K562 (cell line): ENCODE data around the gene VWA3A. TPM values are rescaled to one million over a fixed set of nuclear protein-coding genes. Genes with fewer than 3 reads are reported as not detected.
A peak's percentile ranks its signal among the peaks of the same experiment; 100 is the strongest.

Experiments used
- ATAC-seq: fragments of 200-7000 bp; cut with Tn5 transposase; 3 replicates; pipeline ENCODE4 v1.9.1; 2020; ENCODE audit warnings: moderate library complexity
- BruUV-seq: library from RNA; stranded (reverse); fragments of 400-500 nt; replicated peaks from 2 replicates; lab custom pipeline; 2021; lab: Mats Ljungman, UMichigan
- CTCF ChIA-PET: fragments of 300-600 bp; formaldehyde crosslinking; extraction: SDS; loops from one replicate; lab custom pipeline; 2021; ENCODE audit warnings: low intra/inter-chr PET ratio; lab: Yijun Ruan, JAX
- POLR2A ChIA-PET: fragments of 300-600, 350-650 bp; sonication (Branson Sonifier 250); formaldehyde crosslinking; extraction: SDS; loops from one replicate; lab custom pipeline; 2021; ENCODE audit warnings: antibody characterized with exemption, inconsistent platforms; lab: Yijun Ruan, JAX
- DNase-seq, 4 experiments: peaks; one replicate each; pipeline versions ENCODE4 v3.0.0 to v3.0.0-alpha.2; 2011 to 2018; ENCODE audit warnings: low spot score in 3 of 4, mixed read lengths in 3 of 4; ENCODE audit errors: extremely low read depth in 1 of 4
- FAIRE-seq: peaks from 2 replicates; lab custom pipeline; 2011; peaks lifted over from hg19 to GRCh38; lab: Jason Lieb, UNC
- H2AFZ ChIP-seq: 2 replicates; pipeline ENCODE4 v1.6.0; 2011; ENCODE audit warnings: low read depth, low read length, control low read depth, inconsistent platforms
- H3K27ac ChIP-seq: fragments of 200-600 bp; 3 replicates; pipeline ENCODE4 v1.8.0; 2011; ENCODE audit warnings: low read depth, mild to moderate bottlenecking, control low read depth, inconsistent platforms, low read length, moderate library complexity, mixed read lengths; ENCODE audit errors: extremely low read depth
- H3K27me3 ChIP-seq, 2 experiments: fragments of 300-600 bp in 1 of 2; 2 replicates in 1 of 2; 3 replicates in 1 of 2; pipeline versions ENCODE4 v1.6.0 to v1.8.0; 2011; ENCODE audit warnings: inconsistent platforms in 2 of 2, low read length in 2 of 2, mild to moderate bottlenecking in 1 of 2, mixed read lengths in 1 of 2, moderate library complexity in 1 of 2; ENCODE audit not compliant: control insufficient read depth in 2 of 2, insufficient read depth in 2 of 2
- H3K36me3 ChIP-seq: fragments of 300-600 bp; 3 replicates; pipeline ENCODE4 v1.8.0; 2011; ENCODE audit warnings: mild to moderate bottlenecking, low read length, inconsistent platforms; ENCODE audit not compliant: control insufficient read depth, insufficient read depth
- H3K4me1 ChIP-seq, 2 experiments: fragments of 200-600 bp in 1 of 2; replicated peaks in 1 of 2; 2 replicates in 1 of 2; 3 replicates in 1 of 2; pipeline versions ENCODE4 v1.5.1 to v1.8.0; 2011; ENCODE audit warnings: inconsistent platforms in 2 of 2, low read length in 2 of 2, mild to moderate bottlenecking in 1 of 2, mixed read lengths in 1 of 2, moderate library complexity in 1 of 2; ENCODE audit not compliant: control insufficient read depth in 2 of 2, insufficient read depth in 2 of 2
- H3K4me2 ChIP-seq: 2 replicates; pipeline ENCODE4 v1.6.1; 2011; ENCODE audit warnings: low read length, control low read depth, inconsistent platforms, mixed read lengths; ENCODE audit not compliant: insufficient read depth
- H3K4me3 ChIP-seq: fragments of 200-600 bp; sonication (generic), shearing (Covaris generic); 2 replicates; pipeline ENCODE4 v1.5.1; 2016; ENCODE audit warnings: control low read depth, inconsistent platforms
- H3K79me2 ChIP-seq: fragments of 200-600 bp; 3 replicates; pipeline ENCODE4 v1.8.0; 2011; ENCODE audit warnings: low read length, inconsistent platforms; ENCODE audit not compliant: control insufficient read depth, insufficient read depth
- H3K9ac ChIP-seq, 2 experiments: 2 replicates each; pipeline versions ENCODE4 v1.6.0 to v1.6.1; 2011; ENCODE audit warnings: low read depth in 2 of 2, low read length in 2 of 2, control low read depth in 1 of 2, inconsistent platforms in 1 of 2, mild to moderate bottlenecking in 1 of 2, mixed read lengths in 1 of 2; ENCODE audit not compliant: insufficient read depth in 1 of 2
- H3K9me1 ChIP-seq: one replicate; pipeline ENCODE4 v1.6.0; 2011; ENCODE audit warnings: inconsistent platforms, mild to moderate bottlenecking, low read length, moderate library complexity; ENCODE audit not compliant: control insufficient read depth, insufficient read depth
- H3K9me3 ChIP-seq: replicated peaks from 2 replicates; pipeline ENCODE4 v1.5.1; 2011; ENCODE audit warnings: low read depth, low read length, inconsistent platforms; ENCODE audit not compliant: control insufficient read depth, insufficient read depth
- H4K20me1 ChIP-seq: replicated peaks from 2 replicates; pipeline ENCODE4 v1.6.1; 2011; ENCODE audit warnings: low read length, inconsistent platforms, mixed read lengths; ENCODE audit not compliant: control insufficient read depth, insufficient read depth
- ARID3B ChIP-seq: fragments of 250-450 bp; sonication (Bioruptor Pico); IDR thresholded peaks from 2 replicates; pipeline ENCODE4 v1.4.0; 2020; ENCODE audit warnings: borderline replicate concordance
- ZBTB40 ChIP-seq, 2 experiments: fragments of 450-650 bp in 1 of 2; sonication (generic) in 1 of 2; formaldehyde crosslinking in 1 of 2; IDR thresholded peaks; 2 replicates each; pipeline versions ENCODE4 v1.7.1 to v1.9.0; 2016 to 2022; ENCODE audit warnings: inconsistent platforms in 1 of 2, mild to moderate bottlenecking in 1 of 2, missing genetic modification reagents in 1 of 2
- WGBS: fragments of 100-300 bp; shearing (Covaris generic); methylation state at CpG from one replicate; pipeline ENCODE4 v1.1.6; 2016; ENCODE audit warnings: low coverage, mixed read lengths; ENCODE audit not compliant: insufficient coverage; ENCODE audit errors: missing lambda C conversion rate; 5-methylcytosine and 5-hydroxymethylcytosine counted together
- in situ Hi-C: fragments of 300-500 bp; cut with MboI; formaldehyde crosslinking; loops from 4 replicates; pipeline ENCODE4 v1.15.0; 2018; ENCODE audit warnings: inconsistent platforms, mixed read lengths
- intact Hi-C: fragments of 100-400 bp; cut with micrococcal nuclease; formaldehyde crosslinking; loops from 2 replicates; pipeline ENCODE4 v1.14.2; 2022
- polyA plus RNA-seq, 8 experiments: library from polyadenylated mRNA; depleted of rRNA in 4 of 8; stranded (reverse) in 5 of 8; unstranded in 3 of 8; fragments of >200 nt; fragmentation: Nextera tagmentation in 2 of 8; fragmentation: Illumina TruSeq in 1 of 8; extraction: Ambion mirVana in 2 of 8; extraction: Trizol in 1 of 8; gene quantifications; 2 replicates each; pipeline versions ENCODE4 v1.2.1 to v1.2.3, GENCODE V29; 2011 to 2014; ENCODE audit warnings: inconsistent platforms in 1 of 8, missing spikeins in 1 of 8
- total RNA-seq, 7 experiments: library from RNA; depleted of rRNA in 6 of 7; stranded (reverse); fragments of >200 nt in 6 of 7; fragmentation: Illumina TruSeq in 2 of 7; extraction: Trizol in 2 of 7; gene quantifications; 2 replicates each; pipeline versions ENCODE4 v1.2.1 to v1.2.3, GENCODE V29; 2011 to 2021; ENCODE audit warnings: low replicate concordance in 1 of 7

VWA3A gene
- total and polyA plus RNA-seq, 9 of the 15 experiments (the other 6 are each of a cell fraction or from before 2014, with no cell fraction given): not detected

GRCh38 chr16:22151246-22151998 lies 59.1 kb downstream of the VWA3A start:
- no peak overlapping the region for H3K4me2 ChIP-seq
- no TSS peak for BruUV-seq
- in situ Hi-C loops (no loop called here), intact Hi-C loops (no loop called here)
- no peak overlapping the region for H2AFZ ChIP-seq
- H3K27me3 ChIP-seq: peaks cover 25 to 74% of the 10 kb centered on the region in 2 experiments
- ChIA-PET CTCF (no interaction called here), POLR2A (no interaction called here)
- no peaks in the 10 kb centered on the region for H3K79me2 ChIP-seq
- H3K9me3 ChIP-seq: no peaks in the 10 kb centered on the region
- no peaks in the 10 kb centered on the region for H4K20me1 ChIP-seq
- H3K4me1 ChIP-seq: no peaks in the 10 kb centered on the region
- no peak for FAIRE-seq
- H3K36me3 ChIP-seq: no peaks in the 10 kb centered on the region
- TF ChIP-seq ZBTB40 (IDR thresholded peaks at IDR 0.05) (peak; percentile 81), ZBTB40 (CRISPR knock-in tag; IDR thresholded peaks at IDR 0.05) (peak; percentile 50; the same call in 1 of the 2 replicates), ARID3B (CRISPR knock-in tag) (no peak)
- no peak overlapping the region for H3K27ac ChIP-seq
- WGBS: 7% methylated on average over 7 of the region's 7 CpGs
- no peak for DNase-seq
- H3K4me3 ChIP-seq: no peak overlapping the region
- ATAC-seq: no peak
- no peaks in the 10 kb centered on the region for H3K9me1 ChIP-seq
- H3K9ac ChIP-seq: no peak overlapping the region
